HEK293 (cell line): ENCODE results near the gene PPM1E.

ENCODE experiments used
- ZNF23 ChIP-seq: fragments of 450-650 bp; formaldehyde crosslinking; IDR thresholded peaks from 2 replicates; pipeline ENCODE4 v1.5.1; 2016; ENCODE audit warnings: missing biosample characterization, missing genetic modification characterization, borderline replicate concordance
- ZNF274 ChIP-seq, 2 experiments: fragments of 200-500 bp in 1 of 2; fragments of 450-650 bp in 1 of 2; sonication (Bioruptor generic) in 1 of 2; formaldehyde crosslinking in 1 of 2; IDR thresholded peaks; 2 replicates each; pipeline versions ENCODE4 v1.5.1 to v1.6.1; 2014 to 2016; ENCODE audit warnings: borderline replicate concordance in 1 of 2, inconsistent platforms in 1 of 2, low read length in 1 of 2, missing biosample characterization in 1 of 2, missing genetic modification characterization in 1 of 2
- TF ChIP-seq, protein P1 (sequence below): fragments of 450-650 bp; formaldehyde crosslinking; IDR thresholded peaks from 2 replicates; pipeline ENCODE4 v1.5.1; 2016; ENCODE audit warnings: missing biosample characterization, missing genetic modification characterization

DNA sequence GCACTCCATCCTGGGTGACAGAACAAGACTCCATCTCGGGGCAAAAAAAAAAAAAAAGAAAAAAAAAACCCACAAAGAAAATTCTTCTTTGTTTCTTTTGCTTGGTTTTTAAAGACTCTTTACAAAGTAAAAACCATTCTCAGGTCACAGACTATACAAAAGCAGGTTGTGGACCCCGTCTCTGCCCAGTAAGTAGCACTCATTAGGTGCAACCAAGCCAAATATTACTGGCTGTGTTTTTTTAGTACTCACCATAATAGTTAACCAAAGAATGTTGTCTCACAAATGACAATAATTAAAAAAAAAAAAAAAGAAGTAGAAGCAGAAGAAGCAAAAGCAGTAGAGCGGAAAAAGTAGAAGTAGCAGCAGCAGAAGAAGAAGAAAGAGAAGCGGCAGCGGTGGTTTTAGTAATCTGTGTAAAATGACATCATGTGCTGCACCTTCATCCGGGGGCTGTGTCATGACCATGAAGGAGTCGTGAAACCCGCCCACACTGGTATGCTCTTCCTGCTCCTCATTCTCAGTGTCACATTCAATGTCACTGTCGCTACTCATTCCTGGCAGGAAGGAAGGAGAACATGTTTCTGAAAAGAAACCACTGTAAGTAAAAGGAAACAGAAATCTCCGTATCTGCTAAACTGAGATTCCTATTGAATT is 245.6 kb downstream of the PPM1E start:
- TF ChIP-seq, protein P1, sequence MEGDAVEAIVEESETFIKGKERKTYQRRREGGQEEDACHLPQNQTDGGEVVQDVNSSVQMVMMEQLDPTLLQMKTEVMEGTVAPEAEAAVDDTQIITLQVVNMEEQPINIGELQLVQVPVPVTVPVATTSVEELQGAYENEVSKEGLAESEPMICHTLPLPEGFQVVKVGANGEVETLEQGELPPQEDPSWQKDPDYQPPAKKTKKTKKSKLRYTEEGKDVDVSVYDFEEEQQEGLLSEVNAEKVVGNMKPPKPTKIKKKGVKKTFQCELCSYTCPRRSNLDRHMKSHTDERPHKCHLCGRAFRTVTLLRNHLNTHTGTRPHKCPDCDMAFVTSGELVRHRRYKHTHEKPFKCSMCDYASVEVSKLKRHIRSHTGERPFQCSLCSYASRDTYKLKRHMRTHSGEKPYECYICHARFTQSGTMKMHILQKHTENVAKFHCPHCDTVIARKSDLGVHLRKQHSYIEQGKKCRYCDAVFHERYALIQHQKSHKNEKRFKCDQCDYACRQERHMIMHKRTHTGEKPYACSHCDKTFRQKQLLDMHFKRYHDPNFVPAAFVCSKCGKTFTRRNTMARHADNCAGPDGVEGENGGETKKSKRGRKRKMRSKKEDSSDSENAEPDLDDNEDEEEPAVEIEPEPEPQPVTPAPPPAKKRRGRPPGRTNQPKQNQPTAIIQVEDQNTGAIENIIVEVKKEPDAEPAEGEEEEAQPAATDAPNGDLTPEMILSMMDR (tag by site-specific recombination) = no peak
- TF ChIP-seq ZNF23 (tag by site-specific recombination) = no peak
- TF ChIP-seq ZNF274 (IDR thresholded peaks at IDR 0.05; ENCODE audit: low read length) = no peak
- TF ChIP-seq ZNF274 (tag by site-specific recombination; IDR thresholded peaks at IDR 0.05; ENCODE audit: borderline replicate concordance) = no peak
